Sigmoid colon (tissue), 7 donors: ENCODE results near the gene PSMD3. TPM values are rescaled to one million over a fixed set of nuclear protein-coding genes. Genes with fewer than 3 reads are reported as not detected.

Experiments
- DNase-seq: peaks from one replicate; pipeline ENCODE4 v3.0.0-alpha.2; 2019
- H3K27ac ChIP-seq, 4 donors: fragments of 200-600 bp; sonication (generic); one replicate each; pipeline ENCODE4 v1.5.1; 2016 to 2019; ENCODE audit warnings: mild to moderate bottlenecking in 1 of 4
- H3K27me3 ChIP-seq, 3 donors: fragments of 200-600 bp; sonication (generic); one replicate each; pipeline ENCODE4 v1.5.1; 2019; ENCODE audit warnings: mild to moderate bottlenecking in 1 of 3
- H3K36me3 ChIP-seq, 4 donors: fragments of 200-600 bp; sonication (generic); one replicate each; pipeline ENCODE4 v1.5.1; 2016 to 2019
- H3K4me1 ChIP-seq, 4 donors: fragments of 200-600 bp; sonication (generic); one replicate each; pipeline ENCODE4 v1.5.1; 2017 to 2019
- H3K4me3 ChIP-seq, 4 donors: fragments of 200-600 bp; sonication (generic); one replicate each; pipeline ENCODE4 v1.5.1; 2017 to 2019; ENCODE audit warnings: mild to moderate bottlenecking in 2 of 4, moderate library complexity in 1 of 4
- H3K9me3 ChIP-seq, 4 donors: fragments of 200-600 bp in 3 of 4; sonication (generic) in 3 of 4; one replicate each; pipeline versions ENCODE4 v1.5.1 to v1.6.1; 2013 to 2019
- CTCF ChIP-seq, 4 experiments: fragments of 450-650 bp in 3 of 4; fragments of 200-600 bp in 1 of 4; IDR thresholded peaks; one replicate each; pipeline ENCODE4 v1.5.1; 2016 to 2019; ENCODE audit warnings: antibody characterized with exemption in 4 of 4, mild to moderate bottlenecking in 3 of 4, moderate library complexity in 2 of 4
- EP300 ChIP-seq, 4 donors: sonication (generic); formaldehyde crosslinking; IDR thresholded peaks; one replicate each; pipeline ENCODE4 v1.6.1; 2017; ENCODE audit warnings: antibody characterized with exemption in 4 of 4
- POLR2A ChIP-seq, 2 donors: fragments of 450-650 bp; IDR thresholded peaks; one replicate each; pipeline ENCODE4 v1.6.1; 2016; ENCODE audit warnings: antibody characterized with exemption in 2 of 2, mild to moderate bottlenecking in 2 of 2, moderate library complexity in 2 of 2
- POLR2AphosphoS5 ChIP-seq, 4 donors: sonication (generic); formaldehyde crosslinking; IDR thresholded peaks; one replicate each; pipeline ENCODE4 v1.6.1; 2017; ENCODE audit warnings: antibody characterized with exemption in 4 of 4
- WGBS, 2 donors: extraction: QIAGEN DNeasy Blood & Tissue Kit; methylation state at CpG; one replicate each; pipeline ENCODE4 v1.1.7; 2013; 5-methylcytosine and 5-hydroxymethylcytosine counted together
- intact Hi-C: fragments of 100-400 bp; cut with DNase I; formaldehyde crosslinking; loops from one replicate; pipeline ENCODE4 v1.15.1; 2023
- polyA plus RNA-seq, 3 donors: library from polyadenylated mRNA; stranded (reverse); fragments of 200-250 nt; gene quantifications; one replicate each; pipeline ENCODE4 v1.2.3, GENCODE V29; 2013
- total RNA-seq, 4 donors: library from RNA; depleted of rRNA; stranded (reverse); fragments of >200 nt; gene quantifications; one replicate each; pipeline ENCODE4 v1.1.0, GENCODE V29; 2016
- donor health status: healthy with polysubstance abuse.
- donor health status: Bipolar disorder and iron deficiency.
- donor health status: healthy.

Gene PSMD3
- total and polyA plus RNA-seq, 7 donors = 53.2 to 112 (median 66.7) TPM

GRCh38 chr17:39960524-39961041 lies 20.0 kb upstream of the PSMD3 start:
- no peak for DNase-seq
- H3K9me3 ChIP-seq = no peaks in the 10 kb centered on the region
- H3K4me1 ChIP-seq = peaks cover 0 to 4% (median 0%) of the 10 kb centered on the region in 4 donors
- no peak overlapping the region for H3K27ac ChIP-seq
- H3K4me3 ChIP-seq = no peak overlapping the region
- intact Hi-C loops = no loop called here
- TF ChIP-seq EP300 (IDR thresholded peaks at IDR 0.05) = no peak
- no peak for TF ChIP-seq POLR2AphosphoS5 (IDR thresholded peaks at IDR 0.05)
- no peak for TF ChIP-seq CTCF (IDR thresholded peaks at IDR 0.05)
- TF ChIP-seq POLR2A (IDR thresholded peaks at IDR 0.05) = no peak
- no peaks in the 10 kb centered on the region for H3K36me3 ChIP-seq
- 22 to 67% methylated on average over 8 of the region's 8 CpGs for WGBS, 2 donors
- H3K27me3 ChIP-seq = no peaks in the 10 kb centered on the region

DNA sequence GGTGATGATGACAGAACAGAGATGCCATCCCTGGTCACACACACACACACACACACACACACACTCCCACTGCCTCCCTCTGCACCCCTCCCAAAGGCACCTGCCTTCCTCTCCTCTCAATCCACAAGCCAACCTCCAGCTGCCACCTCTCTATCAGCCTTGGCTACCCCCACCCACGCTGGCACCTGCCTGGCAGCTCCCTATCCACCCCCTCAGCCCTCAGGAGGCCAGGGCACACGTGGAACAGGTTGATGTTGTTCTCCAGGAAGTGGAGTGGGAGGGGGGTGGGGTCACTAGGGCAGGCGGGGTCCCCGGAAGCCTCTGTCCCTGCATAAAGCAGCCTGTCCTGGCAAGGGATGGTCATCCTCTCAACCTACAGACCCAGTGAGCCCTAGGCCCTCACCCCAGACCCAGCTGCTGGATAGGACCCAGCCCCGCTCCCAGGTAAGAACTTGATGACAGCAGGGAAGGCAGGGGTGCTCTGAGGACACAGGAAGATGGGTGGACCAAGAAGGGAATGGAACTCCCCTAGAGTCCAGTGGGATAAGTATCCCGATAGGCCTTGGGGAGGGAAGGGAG lies 17.9 kb upstream of the PSMD3 start, which contains the start of gene GSDMA:
Gene GSDMA, plus strand, starts transcription at position 363 of the 579 bp plus-strand sequence. CDS start 2,684 bp downstream, outside the sequence.
- no peaks in the 10 kb centered on the region for H3K9me3 ChIP-seq
- H3K4me3 ChIP-seq = no peak within 1 kb of the TSS
- no peak for DNase-seq
- no peak within 1 kb of the TSS for H3K27ac ChIP-seq
- intact Hi-C loops = no loop called here
- no peaks in the 10 kb centered on the region for H3K27me3 ChIP-seq
- peaks cover 0 to 4% (median 0%) of the 10 kb centered on the region in 4 donors for H3K4me1 ChIP-seq
- no peak for TF ChIP-seq POLR2A (IDR thresholded peaks at IDR 0.05)
- TF ChIP-seq EP300 (IDR thresholded peaks at IDR 0.05) = no peak
- no peak for TF ChIP-seq POLR2AphosphoS5 (IDR thresholded peaks at IDR 0.05)
- no peak for TF ChIP-seq CTCF (IDR thresholded peaks at IDR 0.05)
- no peaks in the 10 kb centered on the region for H3K36me3 ChIP-seq
- WGBS, 2 donors = 46 to 55% methylated on average over 6 of the region's 6 CpGs

DNA sequence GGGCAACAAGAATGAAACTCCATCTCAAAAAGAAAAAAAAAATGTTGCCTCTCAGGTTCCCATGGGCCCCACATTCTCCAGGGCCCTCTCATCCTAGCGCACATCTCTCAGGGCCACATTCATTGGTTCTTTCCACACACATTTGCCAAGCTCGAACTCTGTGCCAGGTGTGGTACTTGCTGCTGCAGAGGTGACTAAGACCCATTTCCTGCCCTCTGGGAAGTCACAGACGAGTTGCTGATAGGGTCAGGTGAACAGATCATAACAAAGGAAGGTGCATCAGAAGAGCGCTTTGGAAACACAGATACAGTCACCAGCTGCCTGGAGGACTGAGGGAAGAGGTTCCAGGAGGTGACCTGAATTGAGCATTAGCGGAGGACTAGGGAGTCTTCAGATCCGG lies 16.8 kb upstream of the PSMD3 start:
- H3K36me3 ChIP-seq = no peaks in the 10 kb centered on the region
- no peaks in the 10 kb centered on the region for H3K9me3 ChIP-seq
- DNase-seq = no peak
- H3K4me3 ChIP-seq = no peak overlapping the region
- TF ChIP-seq POLR2A (IDR thresholded peaks at IDR 0.05) (no peak), CTCF (IDR thresholded peaks at IDR 0.05) (no peak), POLR2AphosphoS5 (IDR thresholded peaks at IDR 0.05) (no peak), EP300 (IDR thresholded peaks at IDR 0.05) (no peak)
- peaks cover 0 to 4% (median 0%) of the 10 kb centered on the region in 4 donors for H3K4me1 ChIP-seq
- H3K27me3 ChIP-seq = no peaks in the 10 kb centered on the region
- no peak overlapping the region for H3K27ac ChIP-seq
- WGBS, 2 donors = 59 to 71% methylated on average over 6 of the region's 6 CpGs
- intact Hi-C loops = no loop called here

DNA sequence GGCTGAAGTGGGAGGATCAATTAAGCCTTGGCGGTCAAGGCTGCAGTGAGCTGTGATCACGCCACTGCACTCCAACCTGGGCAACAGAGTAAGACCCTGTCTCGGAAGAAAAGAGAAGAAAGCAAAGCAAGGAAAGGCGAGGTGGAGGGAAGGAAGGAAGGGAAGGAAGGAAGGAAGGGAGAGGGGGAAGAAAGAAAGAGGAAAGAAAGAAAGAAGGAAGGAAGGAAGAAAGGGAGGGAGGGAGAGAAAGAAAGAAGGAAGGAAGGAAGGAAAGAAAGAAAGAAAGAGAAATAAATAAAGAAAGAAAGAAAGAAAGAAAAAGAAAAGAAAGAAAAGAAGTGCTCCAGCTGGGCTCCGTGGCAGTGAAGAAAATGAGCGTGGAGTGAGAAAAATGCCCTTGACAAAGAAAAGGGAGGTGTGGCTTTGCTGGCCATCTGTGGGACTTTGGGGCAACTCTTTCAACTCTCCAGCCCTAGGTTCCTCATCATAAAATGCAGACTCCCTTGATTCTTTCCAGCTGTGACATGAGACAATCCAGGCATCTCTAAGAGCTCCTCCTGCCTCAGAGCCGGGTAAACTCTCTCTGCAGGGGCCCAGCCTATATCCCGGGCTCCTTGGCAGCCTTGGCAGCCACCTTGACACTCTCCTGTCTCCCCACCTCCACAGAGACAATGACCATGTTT lies 15.4 kb upstream of the PSMD3 start:
- no peaks in the 10 kb centered on the region for H3K27me3 ChIP-seq
- WGBS, 2 donors = 76 to 79% methylated on average over 8 of the region's 8 CpGs
- no peak for DNase-seq
- H3K4me1 ChIP-seq = no peaks in the 10 kb centered on the region
- no peaks in the 10 kb centered on the region for H3K36me3 ChIP-seq
- no peak overlapping the region for H3K27ac ChIP-seq
- no peak overlapping the region for H3K4me3 ChIP-seq
- no peaks in the 10 kb centered on the region for H3K9me3 ChIP-seq
- intact Hi-C loops = no loop called here
- TF ChIP-seq CTCF (IDR thresholded peaks at IDR 0.05) (no peak), EP300 (IDR thresholded peaks at IDR 0.05) (no peak), POLR2A (IDR thresholded peaks at IDR 0.05) (no peak), POLR2AphosphoS5 (IDR thresholded peaks at IDR 0.05) (peak in 2 of 4 donors; percentile 18 to 58)
